GM23338 (cell line): ENCODE results near the gene KANK4. TPM values are rescaled to one million over a fixed set of nuclear protein-coding genes. Genes with fewer than 3 reads are reported as not detected.

Source experiments
- ATAC-seq: fragments of 200-7000 bp; cut with Tn5 transposase; 3 replicates; pipeline ENCODE4 v1.9.1; 2020
- DNase-seq: peaks from one replicate; pipeline ENCODE4 v3.0.0-alpha.2; 2015; ENCODE audit warnings: low spot score
- H2AFZ ChIP-seq: fragments of 200-600 bp; sonication (generic); 2 replicates; pipeline ENCODE4 v1.8.0; 2016; ENCODE audit warnings: antibody characterized with exemption, mild to moderate bottlenecking, moderate library complexity
- H3F3A ChIP-seq: fragments of 200-600 bp; sonication (generic); replicated peaks from 2 replicates; pipeline ENCODE4 v1.8.0; 2017; ENCODE audit warnings: antibody characterized with exemption, mixed run types, low read depth
- H3K27ac ChIP-seq: fragments of 200-600 bp; sonication (generic); 2 replicates; pipeline ENCODE4 v1.6.1; 2016; ENCODE audit warnings: low read depth
- H3K27me3 ChIP-seq: fragments of 200-600 bp; sonication (generic); 2 replicates; pipeline ENCODE4 v1.8.0; 2016; ENCODE audit warnings: mild to moderate bottlenecking, mixed run types, moderate library complexity; ENCODE audit not compliant: insufficient read depth
- H3K36me3 ChIP-seq: fragments of 200-600 bp; sonication (generic); 2 replicates; pipeline ENCODE4 v1.8.0; 2016; ENCODE audit warnings: mild to moderate bottlenecking; ENCODE audit not compliant: insufficient read depth
- H3K4me1 ChIP-seq: fragments of 200-600 bp; sonication (generic); 2 replicates; pipeline ENCODE4 v1.8.0; 2016; ENCODE audit warnings: mild to moderate bottlenecking, moderate library complexity; ENCODE audit not compliant: insufficient read depth
- H3K4me2 ChIP-seq: fragments of 200-600 bp; sonication (generic); 2 replicates; pipeline ENCODE4 v1.7.1; 2017; ENCODE audit warnings: mixed run types
- H3K4me3 ChIP-seq: fragments of 200-600 bp; sonication (generic); 2 replicates; pipeline ENCODE4 v1.6.1; 2016; ENCODE audit warnings: mixed run types
- H3K79me2 ChIP-seq: fragments of 200-600 bp; sonication (generic); replicated peaks from 2 replicates; pipeline ENCODE4 v1.8.0; 2017; ENCODE audit warnings: mild to moderate bottlenecking; ENCODE audit not compliant: insufficient read depth
- H3K9me2 ChIP-seq: fragments of 200-600 bp; sonication (generic); 2 replicates; pipeline ENCODE4 v1.8.0; 2017; ENCODE audit not compliant: insufficient read depth
- H4K20me1 ChIP-seq: fragments of 200-600 bp; sonication (generic); replicated peaks from 2 replicates; pipeline ENCODE4 v1.8.0; 2017; ENCODE audit warnings: mild to moderate bottlenecking; ENCODE audit not compliant: insufficient read depth
- H3K27ac Mint-ChIP-seq: 2 replicates; pipeline ENCODE4 v1.8.0; 2020; ENCODE audit warnings: inconsistent platforms, mild to moderate bottlenecking, moderate library complexity, mixed read lengths
- H3K27me3 Mint-ChIP-seq: 3 replicates; pipeline ENCODE4 v1.8.0; 2022; ENCODE audit warnings: low read depth, mild to moderate bottlenecking, moderate library complexity, mixed read lengths, inconsistent platforms; ENCODE audit not compliant: insufficient read depth, poor library complexity
- H3K36me3 Mint-ChIP-seq: 3 replicates; pipeline ENCODE4 v1.8.0; 2021; ENCODE audit warnings: low read depth, mild to moderate bottlenecking, inconsistent platforms, moderate library complexity, mixed read lengths
- H3K4me1 Mint-ChIP-seq: 3 replicates; pipeline ENCODE4 v1.8.0; 2020; ENCODE audit warnings: mild to moderate bottlenecking, inconsistent platforms, mixed read lengths
- H3K4me3 Mint-ChIP-seq: 3 replicates; pipeline ENCODE4 v1.8.0; 2021; ENCODE audit warnings: moderate library complexity, mild to moderate bottlenecking, inconsistent platforms, mixed read lengths
- H3K9me3 Mint-ChIP-seq: 3 replicates; pipeline ENCODE4 v1.8.0; 2020; ENCODE audit warnings: moderate library complexity, mild to moderate bottlenecking, inconsistent platforms, mixed read lengths
- CREB1 ChIP-seq: fragments of 250-450 bp; sonication (Bioruptor Pico); IDR thresholded peaks from 2 replicates; pipeline ENCODE4 v1.5.0; 2020; ENCODE audit warnings: low read depth, mild to moderate bottlenecking, moderate library complexity
- CTCF ChIP-seq, 2 experiments: fragments of 200-600 bp in 1 of 2; sonication (generic) in 1 of 2; conservative IDR thresholded peaks; 2 replicates each; pipeline versions ENCODE4 v1.5.1 to v1.6.1; 2016 to 2017; ENCODE audit warnings: antibody characterized with exemption in 2 of 2, low read depth in 2 of 2, mild to moderate bottlenecking in 2 of 2, moderate library complexity in 1 of 2
- ETS1 ChIP-seq: IDR thresholded peaks from 2 replicates; pipeline ENCODE4 v1.6.1; 2016; ENCODE audit warnings: antibody characterized with exemption
- POLR2AphosphoS5 ChIP-seq: IDR thresholded peaks from 2 replicates; pipeline ENCODE4 v1.6.1; 2016; ENCODE audit warnings: antibody characterized with exemption, low read depth
- ZNF114 ChIP-seq: fragments of 250-450 bp; sonication (Bioruptor Pico); IDR thresholded peaks from 2 replicates; pipeline ENCODE4 v1.5.0; 2020; ENCODE audit warnings: mild to moderate bottlenecking, moderate library complexity
- ZNF331 ChIP-seq: fragments of 250-450 bp; sonication (Bioruptor Pico); IDR thresholded peaks from 2 replicates; pipeline ENCODE4 v1.5.0; 2020; ENCODE audit warnings: low read depth, mild to moderate bottlenecking, moderate library complexity
- polyA plus RNA-seq: library from polyadenylated mRNA; unstranded; fragments of >200 nt; fragmentation: Nextera tagmentation; extraction: Ambion mirVana; gene quantifications from 2 replicates; pipeline ENCODE4 v1.2.1, GENCODE V29; 2016
- total RNA-seq: library from RNA; depleted of rRNA; stranded (reverse); fragments of >200 nt; shearing (Covaris generic); gene quantifications from 2 replicates; pipeline ENCODE4 v1.2.3, GENCODE V29; 2014

The KANK4 gene
- total and polyA plus RNA-seq, 2 experiments from 2014 or later: 0.31 to 0.42 TPM

GRCh38 chr1:62235576-62235975 lies 83.7 kb downstream of the KANK4 start:
- H3K4me3 ChIP-seq: no peak overlapping the region
- peak overlapping the region; percentile 17; the same call in 1 of the 2 replicates for H3K27ac ChIP-seq
- H3K36me3 ChIP-seq: no peaks in the 10 kb centered on the region
- H3K27me3 ChIP-seq: no peaks in the 10 kb centered on the region
- H3K79me2 ChIP-seq: no peaks in the 10 kb centered on the region
- TF ChIP-seq ZNF114 (CRISPR knock-in tag) (no peak), ZNF331 (CRISPR knock-in tag) (no peak), CTCF (conservative IDR thresholded peaks at IDR 0.05; ENCODE audit: low read depth in 2 of 2) (no peak)
- peaks cover 33% of the 10 kb centered on the region for H3F3A ChIP-seq
- no peak for ATAC-seq
- H3K4me2 ChIP-seq: no peak overlapping the region
- peaks cover 8% of the 10 kb centered on the region for H3K36me3 Mint-ChIP-seq
- 0 out of 2 replicates have a peak, but pooled peaks cover 6% of the 10 kb centered on the region for H4K20me1 ChIP-seq
- peaks cover 12% of the 10 kb centered on the region for H3K27me3 Mint-ChIP-seq
- H3K4me1 Mint-ChIP-seq: peaks cover 54% of the 10 kb centered on the region
- no peak overlapping the region for H3K4me3 Mint-ChIP-seq
- no peak overlapping the region for H3K27ac Mint-ChIP-seq
- no peak for DNase-seq
- H3K9me3 Mint-ChIP-seq: no peaks in the 10 kb centered on the region
- H3K9me2 ChIP-seq: no peaks in the 10 kb centered on the region
- peaks cover 65% of the 10 kb centered on the region for H3K4me1 ChIP-seq
- H2AFZ ChIP-seq: no peak overlapping the region

GRCh38 chr1:62234688-62235087 lies 84.5 kb downstream of the KANK4 start:
- Mint-ChIP-seq H3K36me3 (peaks cover 14% of the 10 kb centered on the region), H3K4me1 (peaks cover 56% of the 10 kb centered on the region), H3K4me3 (no peak overlapping the region), H3K27me3 (peaks cover 12% of the 10 kb centered on the region), H3K27ac (no peak overlapping the region), H3K9me3 (no peaks in the 10 kb centered on the region)
- peak; percentile 10; the same call in 2 of the 3 replicates for ATAC-seq
- H4K20me1 ChIP-seq: 0 out of 2 replicates have a peak, but pooled peaks cover 6% of the 10 kb centered on the region
- H3K79me2 ChIP-seq: no peaks in the 10 kb centered on the region
- 0 out of 2 replicates have a peak overlapping the region, but pooled peaks have one; percentile 25 for H3K4me2 ChIP-seq
- TF ChIP-seq CTCF (conservative IDR thresholded peaks at IDR 0.05; ENCODE audit: low read depth in 2 of 2): no peak
- H3K9me2 ChIP-seq: no peaks in the 10 kb centered on the region
- H3K27me3 ChIP-seq: no peaks in the 10 kb centered on the region
- H3K27ac ChIP-seq: peak overlapping the region; percentile 17; the same call in 1 of the 2 replicates
- peaks cover 73% of the 10 kb centered on the region for H3K4me1 ChIP-seq
- H3K4me3 ChIP-seq: no peak overlapping the region
- DNase-seq: no peak
- no peaks in the 10 kb centered on the region for H3K36me3 ChIP-seq
- no peak overlapping the region for H2AFZ ChIP-seq
- peaks cover 35% of the 10 kb centered on the region for H3F3A ChIP-seq

- DNase-seq (no peak), ATAC-seq (peak; percentile 6; the same call in 1 of the 3 replicates)
- H2AFZ ChIP-seq: no peak overlapping the region
- H3K4me1 Mint-ChIP-seq: peaks cover 63% of the 10 kb centered on the region
- H3K36me3 ChIP-seq: no peaks in the 10 kb centered on the region
- H3F3A ChIP-seq: peaks cover 37% of the 10 kb centered on the region
- H3K4me3 Mint-ChIP-seq: no peak overlapping the region
- H3K27ac Mint-ChIP-seq: peak overlapping the region; percentile 38; the same call in 1 of the 2 replicates
- peaks cover 12% of the 10 kb centered on the region for H3K27me3 Mint-ChIP-seq
- 0 out of 2 replicates have a peak, but pooled peaks cover 6% of the 10 kb centered on the region for H4K20me1 ChIP-seq
- H3K79me2 ChIP-seq: no peaks in the 10 kb centered on the region
- H3K9me3 Mint-ChIP-seq: no peaks in the 10 kb centered on the region
- peaks cover 20% of the 10 kb centered on the region for H3K36me3 Mint-ChIP-seq
- H3K9me2 ChIP-seq: no peaks in the 10 kb centered on the region
- H3K27ac ChIP-seq: no peak overlapping the region
- no peaks in the 10 kb centered on the region for H3K27me3 ChIP-seq
- TF ChIP-seq CREB1 (no peak), ZNF331 (CRISPR knock-in tag) (no peak), ETS1 (no peak), POLR2AphosphoS5 (peak; percentile 37; the same call in 1 of the 2 replicates)
- H3K4me2 ChIP-seq: 0 out of 2 replicates have a peak overlapping the region, but pooled peaks have one; percentile 25
- peaks cover 80% of the 10 kb centered on the region for H3K4me1 ChIP-seq
- no peak overlapping the region for H3K4me3 ChIP-seq
Observed at GRCh38 chr1:62233926-62234450, 85.2 kb downstream of the KANK4 start.
